Middle frontal gyrus (tissue), 1 donor: ENCODE results near the gene CFAP251.

Experiments used
- DNase-seq: peaks from one replicate; pipeline ENCODE4 v3.0.0-alpha.2; 2015; ENCODE audit warnings: low spot score; ENCODE audit errors: extremely low spot score

Gene CFAP251

GRCh38 chr12:121943926-121944325 is 25.5 kb downstream of the CFAP251 start:
- no peak for DNase-seq

- no peak for DNase-seq
These were observed 28.1 kb downstream of the CFAP251 start for GRCh38 chr12:121946313-121947025.

- no peak for DNase-seq
These were observed 29.6 kb downstream of the CFAP251 start for GRCh38 chr12:121947981-121948380.

- DNase-seq = no peak
These were observed 31.4 kb downstream of the CFAP251 start for GRCh38 chr12:121949648-121950397.

GRCh38 chr12:121953117-121953692 is 34.8 kb downstream of the CFAP251 start:
- no peak for DNase-seq

GRCh38 chr12:121953695-121954094 is 35.3 kb downstream of the CFAP251 start:
- DNase-seq = no peak

- no peak for DNase-seq
These were observed 37.2 kb downstream of the CFAP251 start for GRCh38 chr12:121955258-121956237.

GRCh38 chr12:121957861-121958515 is 39.6 kb downstream of the CFAP251 start:
- no peak for DNase-seq

GRCh38 chr12:121958541-121959240 is 40.3 kb downstream of the CFAP251 start:
- DNase-seq = no peak

GRCh38 chr12:121960541-121960940 is 42.1 kb downstream of the CFAP251 start:
- DNase-seq = no peak

GRCh38 chr12:121961195-121961879 is 42.9 kb downstream of the CFAP251 start:
- no peak for DNase-seq

GRCh38 chr12:121963341-121964018 is 45.1 kb downstream of the CFAP251 start:
- no peak for DNase-seq

GRCh38 chr12:121964813-121965643 is 46.6 kb downstream of the CFAP251 start:
- no peak for DNase-seq

- DNase-seq = no peak
These were observed 48.6 kb downstream of the CFAP251 start for GRCh38 chr12:121966959-121967358.

GRCh38 chr12:121968876-121969275 is 50.5 kb downstream of the CFAP251 start:
- no peak for DNase-seq

- no peak for DNase-seq
These were observed 51.3 kb downstream of the CFAP251 start for GRCh38 chr12:121969726-121970125.

- no peak for DNase-seq
These were observed 52.3 kb downstream of the CFAP251 start for GRCh38 chr12:121970581-121971300.
